Measurements from ENCODE around the gene ADGRD1.
"Not testable (repeated sequence)": the region's sequence is repeated elsewhere in the genome, so short reads cannot be mapped to it uniquely, and the experiment has no call there.

The ADGRD1 gene

DNA sequence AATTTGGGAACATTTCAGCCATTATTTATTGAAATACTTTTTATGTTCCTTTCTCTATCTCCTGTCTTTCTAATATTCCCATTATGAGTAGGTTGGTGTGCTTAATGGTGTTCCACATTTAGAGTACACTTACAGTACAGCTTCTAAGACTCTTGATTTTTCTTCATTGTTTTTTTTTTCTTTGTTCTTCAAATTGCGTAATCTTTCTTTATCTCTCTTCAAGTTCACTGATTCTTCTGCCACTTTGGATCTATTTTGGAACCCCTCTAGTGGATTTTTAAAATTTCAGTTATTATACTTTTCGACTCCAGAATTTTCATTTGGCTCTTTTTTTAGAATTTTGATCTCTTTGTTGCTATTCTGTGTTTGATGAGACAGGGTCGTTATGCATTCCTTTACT lies 157.7 kb downstream of the ADGRD1 start:
- Histone ChIP-seq H3K36me3 (ENCODE audit: control insufficient read depth, insufficient read depth, low read length) (no peaks in the 10 kb centered on the region), H3K9me3 (ENCODE audit: control insufficient read depth, insufficient read depth, low read length) (no peaks in the 10 kb centered on the region), H3K27me3 (ENCODE audit: control insufficient read depth, insufficient read depth, low read length) (no peaks in the 10 kb centered on the region), H3K4me1 (ENCODE audit: control insufficient read depth, insufficient read depth, low read length) (no peaks in the 10 kb centered on the region), H3K4me3 (ENCODE audit: low read depth, low read length) (no peak overlapping the region), H3K9ac (ENCODE audit: low read depth, low read length) (no peak overlapping the region)

DNA sequence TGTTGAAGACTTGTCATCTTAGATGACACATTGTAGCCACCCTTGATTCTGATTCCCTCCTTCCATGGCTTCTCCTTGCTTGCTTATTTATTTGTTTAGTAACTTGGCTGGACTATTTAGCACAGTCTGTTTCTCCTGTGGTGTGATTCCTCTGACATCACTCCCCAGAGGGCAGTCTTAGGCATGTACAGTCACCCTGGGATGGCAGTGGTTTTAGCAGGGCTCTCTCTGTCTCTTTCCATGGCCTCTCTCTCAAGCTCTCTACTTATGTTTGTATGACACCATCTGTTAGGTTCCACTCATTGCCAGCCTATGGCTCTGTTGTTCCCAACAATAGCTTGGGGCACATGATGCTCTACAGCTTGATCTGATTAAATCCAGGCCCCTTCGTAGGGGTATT lies 158.3 kb downstream of the ADGRD1 start:
- Histone ChIP-seq H3K4me1 (ENCODE audit: control insufficient read depth, insufficient read depth, low read length) (no peaks in the 10 kb centered on the region), H3K9me3 (ENCODE audit: control insufficient read depth, insufficient read depth, low read length) (no peaks in the 10 kb centered on the region), H3K36me3 (ENCODE audit: control insufficient read depth, insufficient read depth, low read length) (no peaks in the 10 kb centered on the region), H3K9ac (ENCODE audit: low read depth, low read length) (no peak overlapping the region), H3K4me3 (ENCODE audit: low read depth, low read length) (no peak overlapping the region), H3K27me3 (ENCODE audit: control insufficient read depth, insufficient read depth, low read length) (no peaks in the 10 kb centered on the region)

DNA sequence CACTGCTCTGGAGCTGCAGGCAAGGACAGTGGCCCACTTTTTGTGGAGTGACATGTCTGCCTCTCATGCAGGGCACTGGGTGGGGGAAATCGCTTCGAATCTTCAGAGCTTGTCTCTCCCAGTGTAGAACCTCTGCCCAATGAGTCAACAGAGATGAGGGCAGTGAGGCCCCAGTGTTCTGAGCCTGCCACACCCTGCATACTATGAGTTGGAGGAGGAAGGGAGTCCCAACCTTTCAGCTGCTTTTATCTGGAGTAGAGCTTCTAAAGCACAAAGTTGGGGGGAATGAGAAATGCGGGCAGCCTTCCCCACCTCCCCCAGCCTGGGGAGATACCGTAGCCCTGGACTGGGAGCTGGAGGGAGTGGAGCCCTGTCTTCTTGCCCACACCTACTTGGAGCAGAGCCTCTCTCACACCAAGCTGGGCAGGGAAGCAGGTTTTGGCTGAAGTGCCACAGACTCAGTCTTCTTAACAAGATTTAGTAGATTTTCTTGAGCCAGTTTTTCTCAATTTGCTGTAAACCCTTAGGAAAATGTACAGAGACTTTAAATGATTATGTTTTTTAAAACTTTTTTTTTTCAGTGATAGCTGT lies 159.1 kb downstream of the ADGRD1 start:
- Histone ChIP-seq H3K4me1 (ENCODE audit: control insufficient read depth, insufficient read depth, low read length) (no peaks in the 10 kb centered on the region), H3K9me3 (ENCODE audit: control insufficient read depth, insufficient read depth, low read length) (no peaks in the 10 kb centered on the region), H3K4me3 (ENCODE audit: low read depth, low read length) (no peak overlapping the region), H3K36me3 (ENCODE audit: control insufficient read depth, insufficient read depth, low read length) (no peaks in the 10 kb centered on the region), H3K9ac (ENCODE audit: low read depth, low read length) (no peak overlapping the region), H3K27me3 (ENCODE audit: control insufficient read depth, insufficient read depth, low read length) (no peaks in the 10 kb centered on the region)

- no peaks in the 10 kb centered on the region for H3K36me3 ChIP-seq (ENCODE audit: control insufficient read depth, insufficient read depth, low read length)
- H3K4me1 ChIP-seq (ENCODE audit: control insufficient read depth, insufficient read depth, low read length), result no peaks in the 10 kb centered on the region
- no peaks in the 10 kb centered on the region for H3K27me3 ChIP-seq (ENCODE audit: control insufficient read depth, insufficient read depth, low read length)
- H3K9me3 ChIP-seq (ENCODE audit: control insufficient read depth, insufficient read depth, low read length), result no peaks in the 10 kb centered on the region
- no peak overlapping the region for H3K9ac ChIP-seq (ENCODE audit: low read depth, low read length)
- no peak overlapping the region for H3K4me3 ChIP-seq (ENCODE audit: low read depth, low read length)
Measured at GRCh38 chr12:131113568-131114270, 160.0 kb downstream of the ADGRD1 start.

GRCh38 chr12:131114271-131114670 lies 160.6 kb downstream of the ADGRD1 start:
- Histone ChIP-seq H3K9ac (ENCODE audit: low read depth, low read length) (no peak overlapping the region), H3K4me1 (ENCODE audit: control insufficient read depth, insufficient read depth, low read length) (no peaks in the 10 kb centered on the region), H3K36me3 (ENCODE audit: control insufficient read depth, insufficient read depth, low read length) (no peaks in the 10 kb centered on the region)

DNA sequence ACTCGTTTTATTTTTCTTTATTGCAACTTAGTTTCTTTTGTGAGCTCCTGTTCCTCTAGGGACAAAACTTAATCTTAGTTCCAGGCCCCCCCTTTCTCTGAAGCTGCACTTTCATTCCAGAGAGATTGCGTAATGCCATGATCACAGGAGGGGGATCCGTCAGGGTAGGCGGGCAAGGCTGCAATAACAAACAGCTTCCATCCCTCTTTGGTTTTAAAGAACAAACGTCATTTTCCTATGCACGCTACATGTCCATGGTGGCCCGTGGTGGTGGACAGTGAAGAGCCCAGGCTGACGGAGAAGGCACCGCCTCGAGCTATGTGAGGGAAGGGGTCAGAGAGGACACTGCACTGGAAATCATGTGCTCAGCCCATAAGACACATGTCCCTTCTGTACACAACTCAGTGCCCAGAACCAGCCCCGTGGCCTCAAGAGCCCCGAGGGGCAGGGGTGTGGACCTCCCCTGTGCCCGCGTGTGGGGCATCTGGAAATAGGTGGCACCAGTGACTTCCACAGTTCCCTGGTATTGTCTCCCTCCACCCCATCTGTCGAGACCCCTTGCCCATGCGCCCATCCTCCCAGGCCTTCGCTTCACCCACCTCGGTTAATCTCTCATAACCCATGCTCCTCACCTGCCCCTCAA lies 161.4 kb downstream of the ADGRD1 start:
- Histone ChIP-seq H3K4me1 (ENCODE audit: control insufficient read depth, insufficient read depth, low read length) (no peaks in the 10 kb centered on the region), H3K36me3 (ENCODE audit: control insufficient read depth, insufficient read depth, low read length) (no peaks in the 10 kb centered on the region), H3K27me3 (ENCODE audit: control insufficient read depth, insufficient read depth, low read length) (no peaks in the 10 kb centered on the region), H3K9ac (ENCODE audit: low read depth, low read length) (no peak overlapping the region), H3K9me3 (ENCODE audit: control insufficient read depth, insufficient read depth, low read length) (no peaks in the 10 kb centered on the region), H3K4me3 (ENCODE audit: low read depth, low read length) (no peak overlapping the region)

More at GRCh38 chr12:131114271-131114670, 160.6 kb downstream of the ADGRD1 start:
- H3K27me3 ChIP-seq (ENCODE audit: control insufficient read depth, insufficient read depth, low read length), result no peaks in the 10 kb centered on the region
- H3K9me3 ChIP-seq (ENCODE audit: control insufficient read depth, insufficient read depth, low read length), result no peaks in the 10 kb centered on the region
- H3K4me3 ChIP-seq (ENCODE audit: low read depth, low read length), result no peak overlapping the region

- Histone ChIP-seq H3K4me1 (ENCODE audit: control insufficient read depth, insufficient read depth, low read length) (no peaks in the 10 kb centered on the region), H3K4me3 (ENCODE audit: low read depth, low read length) (no peak overlapping the region), H3K9me3 (ENCODE audit: control insufficient read depth, insufficient read depth, low read length) (no peaks in the 10 kb centered on the region), H3K36me3 (ENCODE audit: control insufficient read depth, insufficient read depth, low read length) (no peaks in the 10 kb centered on the region), H3K27me3 (ENCODE audit: control insufficient read depth, insufficient read depth, low read length) (no peaks in the 10 kb centered on the region), H3K9ac (ENCODE audit: low read depth, low read length) (no peak overlapping the region)
Measured at GRCh38 chr12:131115766-131116467, 162.2 kb downstream of the ADGRD1 start.

DNA sequence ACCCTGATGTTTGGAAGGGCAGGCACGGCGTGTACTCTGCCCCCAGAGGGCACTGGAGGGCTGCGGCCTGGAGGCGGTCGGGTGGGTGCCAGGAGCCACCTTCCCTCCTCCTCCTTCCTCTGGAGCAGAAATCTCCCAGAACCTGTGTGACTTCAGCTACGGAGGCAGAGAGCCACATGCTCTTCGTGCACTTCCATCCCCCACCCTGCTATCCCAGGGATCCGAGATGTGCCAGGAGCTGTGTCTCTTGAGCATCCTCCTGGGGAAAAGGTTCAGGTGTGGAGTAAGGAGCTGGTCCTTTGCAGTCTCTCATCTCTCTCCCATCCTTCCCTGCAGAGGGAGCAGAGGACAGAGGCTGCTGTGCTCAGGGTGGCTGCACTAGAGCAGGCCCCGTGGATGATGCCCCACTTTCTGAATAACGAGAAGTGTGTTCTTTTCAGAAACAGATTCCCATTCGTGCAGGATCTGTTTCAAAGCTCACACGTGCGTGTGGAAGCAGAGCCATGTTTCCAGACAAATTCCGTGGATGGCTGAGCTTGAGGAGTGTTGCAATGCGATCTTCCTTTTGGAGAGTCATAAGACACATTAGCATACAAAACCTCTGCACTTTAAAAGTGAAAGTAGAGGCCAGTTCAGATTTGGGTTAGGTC lies 162.9 kb downstream of the ADGRD1 start:
- no peak overlapping the region for H3K9ac ChIP-seq (ENCODE audit: low read depth, low read length)
- no peaks in the 10 kb centered on the region for H3K27me3 ChIP-seq (ENCODE audit: control insufficient read depth, insufficient read depth, low read length)
- H3K9me3 ChIP-seq (ENCODE audit: control insufficient read depth, insufficient read depth, low read length), result no peaks in the 10 kb centered on the region
- H3K36me3 ChIP-seq (ENCODE audit: control insufficient read depth, insufficient read depth, low read length), result no peaks in the 10 kb centered on the region
- no peak overlapping the region for H3K4me3 ChIP-seq (ENCODE audit: low read depth, low read length)
- H3K4me1 ChIP-seq (ENCODE audit: control insufficient read depth, insufficient read depth, low read length), result no peaks in the 10 kb centered on the region

DNA sequence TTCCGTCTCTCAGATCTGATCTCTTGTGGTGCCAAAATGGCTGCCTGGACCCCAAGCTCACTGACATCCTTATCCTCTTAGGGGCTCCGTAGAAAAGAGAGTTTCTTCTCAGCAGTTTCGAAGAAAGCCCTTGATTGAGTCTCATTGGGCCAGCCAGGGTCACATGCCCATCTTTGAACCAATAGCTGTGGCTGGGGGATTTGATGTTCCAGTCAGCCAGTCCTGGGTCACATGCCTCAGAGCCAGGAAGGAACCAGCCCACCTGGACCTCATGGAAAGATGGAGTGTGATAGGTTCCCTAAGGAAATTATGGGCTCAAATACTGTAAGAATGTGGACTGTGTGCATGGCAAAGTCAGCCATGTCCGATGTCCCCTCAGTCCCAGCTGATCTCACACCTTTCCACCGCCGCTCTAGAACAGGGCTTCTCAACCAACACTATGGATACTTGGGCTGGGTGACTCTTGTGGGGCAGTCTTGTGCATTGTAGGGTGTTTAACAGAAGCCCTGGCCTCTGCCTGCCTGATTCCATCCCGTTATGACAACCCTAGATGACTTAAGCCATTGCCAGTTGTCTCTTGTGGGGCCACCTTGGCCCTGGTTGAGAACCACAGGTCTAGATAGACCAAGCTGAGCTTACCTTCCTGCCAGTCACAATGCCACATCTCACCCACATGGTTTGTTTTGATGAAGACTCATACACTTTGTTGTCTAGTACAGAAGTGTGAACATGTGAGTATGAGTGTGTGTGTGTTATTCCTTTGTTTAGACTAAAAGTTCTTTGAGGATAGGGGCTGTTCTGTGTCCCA lies 163.9 kb downstream of the ADGRD1 start:
- Histone ChIP-seq H3K36me3 (ENCODE audit: control insufficient read depth, insufficient read depth, low read length) (peaks cover 4% of the 10 kb centered on the region), H3K4me1 (ENCODE audit: control insufficient read depth, insufficient read depth, low read length) (no peaks in the 10 kb centered on the region), H3K9me3 (ENCODE audit: control insufficient read depth, insufficient read depth, low read length) (no peaks in the 10 kb centered on the region), H3K4me3 (ENCODE audit: low read depth, low read length) (no peak overlapping the region), H3K27me3 (ENCODE audit: control insufficient read depth, insufficient read depth, low read length) (no peaks in the 10 kb centered on the region), H3K9ac (ENCODE audit: low read depth, low read length) (no peak overlapping the region)

DNA sequence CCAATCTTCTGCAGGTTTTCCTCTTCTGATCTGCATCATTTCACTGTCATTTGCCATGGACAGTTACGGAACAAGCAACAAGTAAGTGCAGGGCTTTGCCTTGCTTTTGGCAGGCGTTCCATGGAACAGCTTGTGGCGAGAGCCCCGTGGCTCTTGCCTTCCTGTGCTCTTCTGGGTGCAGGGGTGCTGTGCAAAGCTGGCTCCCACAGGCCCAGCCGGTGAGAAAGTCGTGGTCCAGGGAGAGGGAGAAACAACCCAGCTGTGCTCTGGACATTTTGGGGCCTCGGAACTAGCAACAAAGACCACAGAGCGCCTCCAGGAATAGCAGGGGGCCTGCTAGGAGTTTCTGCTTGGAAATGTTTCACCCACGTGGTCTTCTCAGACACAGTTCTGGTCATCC lies 164.7 kb downstream of the ADGRD1 start:
- Histone ChIP-seq H3K27me3 (ENCODE audit: control insufficient read depth, insufficient read depth, low read length) (no peaks in the 10 kb centered on the region), H3K36me3 (ENCODE audit: control insufficient read depth, insufficient read depth, low read length) (peaks cover 4% of the 10 kb centered on the region), H3K4me1 (ENCODE audit: control insufficient read depth, insufficient read depth, low read length) (no peaks in the 10 kb centered on the region), H3K9me3 (ENCODE audit: control insufficient read depth, insufficient read depth, low read length) (no peaks in the 10 kb centered on the region), H3K9ac (ENCODE audit: low read depth, low read length) (no peak overlapping the region), H3K4me3 (ENCODE audit: low read depth, low read length) (no peak overlapping the region)

DNA sequence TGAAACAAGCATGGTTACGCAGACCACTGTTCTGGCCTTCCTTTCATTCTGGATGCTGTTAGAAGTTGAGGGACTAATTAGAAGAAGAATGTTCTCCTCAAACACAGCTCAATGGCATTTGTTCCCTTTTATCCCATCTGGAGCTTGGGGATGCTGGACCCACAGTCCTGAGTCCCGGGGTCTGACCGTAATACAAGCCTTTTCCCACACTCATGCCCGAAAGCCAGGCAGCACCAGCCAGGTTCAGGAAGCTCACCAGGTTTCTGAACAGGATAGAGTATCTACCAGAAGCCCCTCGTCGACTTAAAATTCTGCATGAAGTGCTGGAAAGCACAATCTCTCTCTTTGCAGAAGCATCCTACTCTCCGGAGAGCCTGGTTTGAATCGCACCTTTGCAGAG lies 165.6 kb downstream of the ADGRD1 start:
- not testable (repeated sequence) for H3K4me1 ChIP-seq (ENCODE audit: control insufficient read depth, insufficient read depth, low read length); H3K27me3 ChIP-seq (ENCODE audit: control insufficient read depth, insufficient read depth, low read length); H3K9me3 ChIP-seq (ENCODE audit: control insufficient read depth, insufficient read depth, low read length)

More for the DNA sequence above, 165.6 kb downstream of the ADGRD1 start:
- not testable (repeated sequence) for H3K36me3 ChIP-seq (ENCODE audit: control insufficient read depth, insufficient read depth, low read length); H3K9ac ChIP-seq (ENCODE audit: low read depth, low read length); H3K4me3 ChIP-seq (ENCODE audit: low read depth, low read length)
